MM.1S (cell line): ENCODE measurements around the gene DDX39B.

Experiments used
- DNase-seq: peaks from one replicate; pipeline ENCODE4 v3.0.0-alpha.2; 2015
- H2AFZ ChIP-seq: fragments of 300-600 bp; sonication (generic); 2 replicates; pipeline ENCODE4 v1.6.0; 2016; ENCODE audit warnings: antibody characterized with exemption, low read length
- H3F3A ChIP-seq: fragments of 300-600 bp; sonication (generic); 2 replicates; pipeline ENCODE4 v1.6.1; 2016; ENCODE audit warnings: mild to moderate bottlenecking, antibody characterized with exemption, low read length, moderate library complexity, mixed read lengths; ENCODE audit not compliant: insufficient read depth
- H3K27ac ChIP-seq: fragments of 300-600 bp; sonication (generic); 2 replicates; pipeline ENCODE4 v1.5.1; 2016; ENCODE audit warnings: mild to moderate bottlenecking, low read length
- H3K27me3 ChIP-seq: fragments of 300-600 bp; sonication (generic); replicated peaks from 2 replicates; pipeline ENCODE4 v1.6.0; 2016; ENCODE audit warnings: low read length; ENCODE audit not compliant: insufficient read depth
- H3K36me3 ChIP-seq: fragments of 300-600 bp; sonication (generic); replicated peaks from 2 replicates; pipeline ENCODE4 v1.6.1; 2016; ENCODE audit warnings: mild to moderate bottlenecking, low read length, mixed read lengths; ENCODE audit not compliant: insufficient read depth
- H3K4me1 ChIP-seq: fragments of 300-600 bp; sonication (generic); 2 replicates; pipeline ENCODE4 v1.6.1; 2016; ENCODE audit warnings: low read length, mixed read lengths
- H3K4me2 ChIP-seq: fragments of 300-600 bp; sonication (generic); 2 replicates; pipeline ENCODE4 v1.6.0; 2016; ENCODE audit warnings: low read depth, low read length
- H3K4me3 ChIP-seq: fragments of 300-600 bp; sonication (generic); 2 replicates; pipeline ENCODE4 v1.5.1; 2016; ENCODE audit warnings: low read length, mixed read lengths
- H3K79me2 ChIP-seq: fragments of 300-600 bp; sonication (generic); 2 replicates; pipeline ENCODE4 v1.6.1; 2016; ENCODE audit warnings: mixed run types, low read length, mixed read lengths
- H3K9ac ChIP-seq: fragments of 300-600 bp; sonication (generic); 2 replicates; pipeline ENCODE4 v1.6.1; 2016; ENCODE audit warnings: low read length, mixed read lengths
- H3K9me2 ChIP-seq: fragments of 300-600 bp; sonication (generic); replicated peaks from 2 replicates; pipeline ENCODE4 v1.6.1; 2016; ENCODE audit warnings: mild to moderate bottlenecking, low read length, mixed read lengths; ENCODE audit not compliant: insufficient read depth
- H3K9me3 ChIP-seq: fragments of 300-600 bp; sonication (generic); replicated peaks from 2 replicates; pipeline ENCODE4 v1.6.1; 2016; ENCODE audit warnings: mild to moderate bottlenecking, low read length, mixed read lengths; ENCODE audit not compliant: insufficient read depth
- H4K20me1 ChIP-seq: fragments of 300-600 bp; sonication (generic); 2 replicates; pipeline ENCODE4 v1.6.1; 2016; ENCODE audit warnings: mild to moderate bottlenecking, low read length, moderate library complexity, mixed read lengths; ENCODE audit not compliant: insufficient read depth
- EZH2 ChIP-seq: fragments of 300-600 bp; sonication (generic); optimal IDR thresholded peaks from 2 replicates; pipeline ENCODE3; 2017; ENCODE audit warnings: low read depth, mild to moderate bottlenecking, antibody characterized with exemption, low read length, mixed read lengths
- EZH2phosphoT487 ChIP-seq: fragments of 300-600 bp; sonication (generic); IDR thresholded peaks from 2 replicates; pipeline ENCODE4 v1.6.1; 2018; ENCODE audit warnings: antibody characterized with exemption, low read length
- TF ChIP-seq, protein P1 (sequence below): fragments of 300-600 bp; sonication (generic); IDR thresholded peaks from 2 replicates; pipeline ENCODE4 v1.5.1; 2016; ENCODE audit warnings: antibody characterized with exemption, low read length, mixed read lengths

Gene DDX39B

DNA sequence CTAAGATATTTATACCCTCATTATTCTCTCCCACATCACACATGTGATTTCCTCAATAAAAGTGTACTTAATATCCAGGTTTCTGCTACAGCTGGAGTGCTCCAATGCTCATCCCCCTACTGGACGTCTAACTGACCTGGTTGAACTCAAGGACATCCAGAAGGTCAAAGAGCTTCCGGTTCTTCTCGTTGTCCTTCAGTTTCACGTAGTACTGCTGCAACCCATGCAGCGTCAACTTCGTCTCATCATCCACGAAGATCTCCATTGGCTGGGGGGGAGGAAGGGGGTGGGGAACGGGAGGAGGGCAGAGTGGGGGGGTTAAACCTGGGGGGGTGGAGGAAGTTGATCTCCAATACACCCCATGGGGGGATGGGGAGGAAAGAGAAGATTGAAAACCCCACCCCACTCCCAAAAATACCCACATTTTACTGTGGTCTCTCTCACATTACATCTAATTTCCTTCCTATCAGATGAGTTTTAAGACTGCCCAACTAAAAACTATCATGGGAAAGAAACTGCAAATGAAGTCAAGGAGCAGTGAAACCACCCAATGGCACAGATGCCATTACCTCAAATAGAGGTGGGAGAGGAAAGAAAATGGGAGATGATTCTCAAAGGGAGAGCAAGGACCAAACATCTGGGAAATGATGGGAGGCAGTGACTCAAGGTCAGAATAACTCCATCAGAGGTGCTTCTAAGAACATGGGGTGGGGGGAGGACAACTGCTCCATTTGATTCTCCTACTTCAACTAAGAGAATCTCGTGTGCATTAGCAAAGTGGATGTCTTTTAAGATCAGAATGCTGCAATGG lies 9.0 kb downstream of the DDX39B start:
- Histone ChIP-seq H4K20me1 (peaks cover 20% of the 10 kb centered on the region), H3K4me3 (no peak overlapping the region), H3K27me3 (no peaks in the 10 kb centered on the region), H3F3A (peaks cover 23% of the 10 kb centered on the region), H2AFZ (no peak overlapping the region), H3K36me3 (peaks cover 7% of the 10 kb centered on the region), H3K4me2 (no peak overlapping the region), H3K79me2 (peaks cover 41% of the 10 kb centered on the region), H3K9me3 (no peaks in the 10 kb centered on the region), H3K9ac (no peak overlapping the region), H3K27ac (no peak overlapping the region), H3K4me1 (no peaks in the 10 kb centered on the region), H3K9me2 (no peaks in the 10 kb centered on the region)
- no peak for TF ChIP-seq EZH2
- TF ChIP-seq, protein P1, sequence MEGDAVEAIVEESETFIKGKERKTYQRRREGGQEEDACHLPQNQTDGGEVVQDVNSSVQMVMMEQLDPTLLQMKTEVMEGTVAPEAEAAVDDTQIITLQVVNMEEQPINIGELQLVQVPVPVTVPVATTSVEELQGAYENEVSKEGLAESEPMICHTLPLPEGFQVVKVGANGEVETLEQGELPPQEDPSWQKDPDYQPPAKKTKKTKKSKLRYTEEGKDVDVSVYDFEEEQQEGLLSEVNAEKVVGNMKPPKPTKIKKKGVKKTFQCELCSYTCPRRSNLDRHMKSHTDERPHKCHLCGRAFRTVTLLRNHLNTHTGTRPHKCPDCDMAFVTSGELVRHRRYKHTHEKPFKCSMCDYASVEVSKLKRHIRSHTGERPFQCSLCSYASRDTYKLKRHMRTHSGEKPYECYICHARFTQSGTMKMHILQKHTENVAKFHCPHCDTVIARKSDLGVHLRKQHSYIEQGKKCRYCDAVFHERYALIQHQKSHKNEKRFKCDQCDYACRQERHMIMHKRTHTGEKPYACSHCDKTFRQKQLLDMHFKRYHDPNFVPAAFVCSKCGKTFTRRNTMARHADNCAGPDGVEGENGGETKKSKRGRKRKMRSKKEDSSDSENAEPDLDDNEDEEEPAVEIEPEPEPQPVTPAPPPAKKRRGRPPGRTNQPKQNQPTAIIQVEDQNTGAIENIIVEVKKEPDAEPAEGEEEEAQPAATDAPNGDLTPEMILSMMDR, result no peak
- no peak for TF ChIP-seq EZH2phosphoT487
- DNase-seq, result no peak

DNA sequence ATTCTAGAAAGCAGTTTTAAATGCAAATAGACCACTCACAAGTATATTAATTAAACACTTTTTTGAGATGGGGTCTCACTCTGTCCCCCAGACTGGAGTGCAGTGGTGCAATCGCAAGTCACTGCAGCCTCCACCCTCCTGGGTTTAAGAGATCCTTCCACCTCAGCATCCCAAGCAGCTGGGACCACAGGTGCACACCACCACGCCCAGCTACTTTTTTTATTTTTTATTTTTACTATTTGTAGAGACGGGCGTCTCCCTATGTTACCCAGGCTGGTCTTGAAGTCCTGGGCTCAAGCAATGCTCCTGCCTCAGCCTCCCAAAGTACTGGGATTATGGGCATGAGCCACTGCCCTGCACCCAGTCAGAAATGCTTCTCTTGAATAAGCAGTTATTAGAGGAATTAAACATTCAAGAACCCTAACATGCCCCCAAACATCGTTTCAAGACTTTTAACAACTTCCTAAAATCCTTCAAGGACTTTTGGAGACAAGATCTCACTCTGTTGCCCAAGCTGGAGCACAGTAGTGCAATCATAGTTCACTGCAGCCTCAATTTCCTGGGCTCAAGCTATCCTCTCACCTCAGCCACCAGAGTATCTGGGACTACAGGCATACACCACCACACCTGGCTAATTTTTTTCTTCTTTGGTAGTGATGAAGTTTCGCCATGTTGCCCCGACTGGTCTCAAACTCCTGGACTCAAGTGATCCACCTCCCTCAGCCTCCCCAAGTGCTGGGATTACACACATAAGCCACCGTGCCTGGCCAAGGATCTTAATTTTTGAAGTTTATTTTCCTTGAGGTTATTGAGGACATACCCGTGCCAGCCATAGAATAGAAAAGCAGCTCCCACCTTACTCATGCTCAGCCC lies 9.8 kb downstream of the DDX39B start:
- H3K4me1 ChIP-seq, result no peaks in the 10 kb centered on the region
- H3K9ac ChIP-seq, result no peak overlapping the region
- H4K20me1 ChIP-seq, result peaks cover 15% of the 10 kb centered on the region
- TF ChIP-seq, protein P1, result no peak
- TF ChIP-seq EZH2phosphoT487, result no peak
- no peak for TF ChIP-seq EZH2
- H3K79me2 ChIP-seq, result peaks cover 33% of the 10 kb centered on the region
- H3K9me2 ChIP-seq, result no peaks in the 10 kb centered on the region
- H3K27me3 ChIP-seq, result no peaks in the 10 kb centered on the region
- H3K27ac ChIP-seq, result no peak overlapping the region
- DNase-seq, result no peak
- H3K4me2 ChIP-seq, result no peak overlapping the region
- no peak overlapping the region for H3K4me3 ChIP-seq
- H2AFZ ChIP-seq, result no peak overlapping the region
- H3F3A ChIP-seq, result peaks cover 23% of the 10 kb centered on the region
- peaks cover 7% of the 10 kb centered on the region for H3K36me3 ChIP-seq
- no peaks in the 10 kb centered on the region for H3K9me3 ChIP-seq

DNA sequence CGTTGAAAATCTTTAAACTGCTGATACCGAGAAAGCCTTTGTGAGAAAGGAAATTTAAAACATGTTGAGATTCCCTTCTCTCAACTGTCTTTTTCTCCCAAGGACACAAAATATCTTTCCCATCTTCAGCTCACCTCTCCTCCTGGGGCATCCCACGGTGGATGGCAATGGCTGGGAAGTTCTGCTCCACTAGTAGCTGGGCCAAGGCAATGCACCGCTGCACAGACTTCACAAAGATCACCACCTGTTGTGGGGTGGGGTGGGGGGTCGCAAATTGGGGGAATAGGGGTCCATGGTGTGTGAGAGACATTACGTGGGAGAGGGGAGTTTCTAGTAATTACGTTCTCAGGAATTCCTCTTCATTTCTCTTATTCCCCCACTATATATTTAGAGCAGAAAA lies 10.6 kb downstream of the DDX39B start:
- Histone ChIP-seq H3K79me2 (peaks cover 24% of the 10 kb centered on the region), H3K27me3 (no peaks in the 10 kb centered on the region), H3K4me3 (no peak overlapping the region), H3K9me3 (no peaks in the 10 kb centered on the region), H3F3A (peaks cover 23% of the 10 kb centered on the region), H3K4me2 (no peak overlapping the region), H4K20me1 (peaks cover 8% of the 10 kb centered on the region), H3K27ac (no peak overlapping the region), H3K9ac (no peak overlapping the region), H3K36me3 (peaks cover 7% of the 10 kb centered on the region), H3K9me2 (no peaks in the 10 kb centered on the region), H2AFZ (no peak overlapping the region), H3K4me1 (no peaks in the 10 kb centered on the region)
- TF ChIP-seq EZH2phosphoT487 (no peak), EZH2 (no peak)
- TF ChIP-seq, protein P1, result no peak
- no peak for DNase-seq
